ENCODE data around the gene LAYN. TPM values are rescaled to one million over a fixed set of nuclear protein-coding genes. Genes with fewer than 3 reads are reported as not detected.
A peak's percentile ranks its signal among the peaks of the same experiment; 100 is the strongest.

LAYN gene
- total and polyA plus RNA-seq, 2 experiments from 2014 or later, result 118 to 121 TPM

- Histone ChIP-seq H3K9ac (peak overlapping the region; percentile 39), H4K20me1 (ENCODE audit: insufficient read depth) (no peaks in the 10 kb centered on the region), H3K4me2 (ENCODE audit: unreplicated experiment) (peak overlapping the region; percentile 76), H3K4me3 (peak overlapping the region; percentile 55), H3K9me2 (ENCODE audit: insufficient read depth) (no peaks in the 10 kb centered on the region), H3K36me3 (ENCODE audit: low read depth) (no peaks in the 10 kb centered on the region), H3K27me3 (replicated peaks; ENCODE audit: insufficient read depth) (no peaks in the 10 kb centered on the region), H3K79me2 (ENCODE audit: insufficient read depth) (no peaks in the 10 kb centered on the region), H3K4me1 (ENCODE audit: insufficient read depth) (peaks cover 39% of the 10 kb centered on the region), H3F3A (ENCODE audit: insufficient read depth) (no peaks in the 10 kb centered on the region; the same call in 1 of the 2 replicates), H3K27ac (no peak overlapping the region), H2AFZ (peak overlapping the region; percentile 46), H3K9me3 (ENCODE audit: low read depth) (no peaks in the 10 kb centered on the region)
- no peak for DNase-seq
- in situ Hi-C loops (cut with MboI), result loop anchor here (10.0 kb wide), 1 partner anchor 60 kb away; no protein-coding TSS in a partner anchor
- 11 to 19% methylated on average over 7 of the region's 7 CpGs for WGBS, 2 experiments (ENCODE audit: low coverage in 1 of 2, low lambda C conversion rate in 2 of 2, missing lambda C conversion rate in 2 of 2)
- TF ChIP-seq EZH2 (IDR thresholded peaks at IDR 0.05; ENCODE audit: insufficient read depth, poor library complexity, severe bottlenecking) (no peak), EZH2phosphoT487 (IDR thresholded peaks at IDR 0.05; ENCODE audit: insufficient read depth, low read depth) (no peak)
These were observed 34.1 kb downstream of the LAYN start for GRCh38 chr11:111574373-111575225.

GRCh38 chr11:111575740-111576139 is 35.2 kb downstream of the LAYN start:
- no peak overlapping the region for H2AFZ ChIP-seq
- WGBS, 2 experiments (ENCODE audit: low coverage in 1 of 2, low lambda C conversion rate in 2 of 2, missing lambda C conversion rate in 2 of 2), result 93 to 99% methylated on average over 6 of the region's 6 CpGs
- no peaks in the 10 kb centered on the region for H3K9me3 ChIP-seq (ENCODE audit: low read depth)
- peaks cover 32% of the 10 kb centered on the region for H3K4me1 ChIP-seq (ENCODE audit: insufficient read depth)
- H3K4me2 ChIP-seq (ENCODE audit: unreplicated experiment), result no peak overlapping the region
- no peak overlapping the region for H3K27ac ChIP-seq
- DNase-seq, result no peak
- H3K79me2 ChIP-seq (ENCODE audit: insufficient read depth), result no peaks in the 10 kb centered on the region
- H3K9ac ChIP-seq, result no peak overlapping the region
- H3K4me3 ChIP-seq, result no peak overlapping the region
- no peaks in the 10 kb centered on the region for H3K36me3 ChIP-seq (ENCODE audit: low read depth)
- TF ChIP-seq EZH2 (IDR thresholded peaks at IDR 0.05; ENCODE audit: insufficient read depth, poor library complexity, severe bottlenecking), result no peak
- no peak for TF ChIP-seq EZH2phosphoT487 (IDR thresholded peaks at IDR 0.05; ENCODE audit: insufficient read depth, low read depth)
- no peaks in the 10 kb centered on the region for H4K20me1 ChIP-seq (ENCODE audit: insufficient read depth)
- in situ Hi-C loops (cut with MboI), result loop anchor here (10.0 kb wide), 1 partner anchor 59 kb away; no protein-coding TSS in a partner anchor
- H3K27me3 ChIP-seq (replicated peaks; ENCODE audit: insufficient read depth), result no peaks in the 10 kb centered on the region
- H3F3A ChIP-seq (ENCODE audit: insufficient read depth), result no peaks in the 10 kb centered on the region
- H3K9me2 ChIP-seq (ENCODE audit: insufficient read depth), result no peaks in the 10 kb centered on the region

GRCh38 chr11:111577821-111578220 is 37.3 kb downstream of the LAYN start:
- no peak overlapping the region for H3K4me3 ChIP-seq
- H3K27me3 ChIP-seq (replicated peaks; ENCODE audit: insufficient read depth), result no peaks in the 10 kb centered on the region
- DNase-seq, result no peak
- no peak overlapping the region for H3K9ac ChIP-seq
- WGBS, 2 experiments (ENCODE audit: low coverage in 1 of 2, low lambda C conversion rate in 2 of 2, missing lambda C conversion rate in 2 of 2), result 88 to 92% methylated on average over 4 of the region's 4 CpGs
- H3K4me2 ChIP-seq (ENCODE audit: unreplicated experiment), result no peak overlapping the region
- TF ChIP-seq EZH2phosphoT487 (IDR thresholded peaks at IDR 0.05; ENCODE audit: insufficient read depth, low read depth) (no peak), EZH2 (IDR thresholded peaks at IDR 0.05; ENCODE audit: insufficient read depth, poor library complexity, severe bottlenecking) (no peak)
- in situ Hi-C loops (cut with MboI), result loop anchor here (10.0 kb wide), 1 partner anchor 57 kb away; no protein-coding TSS in a partner anchor
- no peak overlapping the region for H2AFZ ChIP-seq
- H3K9me2 ChIP-seq (ENCODE audit: insufficient read depth), result no peaks in the 10 kb centered on the region
- H3K27ac ChIP-seq, result no peak overlapping the region
- no peaks in the 10 kb centered on the region for H3K36me3 ChIP-seq (ENCODE audit: low read depth)
- no peaks in the 10 kb centered on the region for H3K79me2 ChIP-seq (ENCODE audit: insufficient read depth)
- H4K20me1 ChIP-seq (ENCODE audit: insufficient read depth), result no peaks in the 10 kb centered on the region
- H3K9me3 ChIP-seq (ENCODE audit: low read depth), result no peaks in the 10 kb centered on the region
- no peaks in the 10 kb centered on the region for H3F3A ChIP-seq (ENCODE audit: insufficient read depth)
- peaks cover 19% of the 10 kb centered on the region for H3K4me1 ChIP-seq (ENCODE audit: insufficient read depth)

- H3K79me2 ChIP-seq (ENCODE audit: insufficient read depth), result no peaks in the 10 kb centered on the region
- TF ChIP-seq EZH2phosphoT487 (IDR thresholded peaks at IDR 0.05; ENCODE audit: insufficient read depth, low read depth) (no peak), EZH2 (IDR thresholded peaks at IDR 0.05; ENCODE audit: insufficient read depth, poor library complexity, severe bottlenecking) (no peak)
- no peaks in the 10 kb centered on the region for H3K36me3 ChIP-seq (ENCODE audit: low read depth)
- no peak overlapping the region for H2AFZ ChIP-seq
- WGBS, 2 experiments (ENCODE audit: low coverage in 1 of 2, low lambda C conversion rate in 2 of 2, missing lambda C conversion rate in 2 of 2), result 90 to 100% methylated on average over 1 of the region's 1 CpG
- H3K4me2 ChIP-seq (ENCODE audit: unreplicated experiment), result no peak overlapping the region
- H3K9me2 ChIP-seq (ENCODE audit: insufficient read depth), result no peaks in the 10 kb centered on the region
- H3K9me3 ChIP-seq (ENCODE audit: low read depth), result no peaks in the 10 kb centered on the region
- no peak overlapping the region for H3K4me3 ChIP-seq
- DNase-seq, result no peak
- no peak overlapping the region for H3K27ac ChIP-seq
- peaks cover 5% of the 10 kb centered on the region; the same call in 1 of the 2 replicates for H3F3A ChIP-seq (ENCODE audit: insufficient read depth)
- peaks cover 11% of the 10 kb centered on the region for H3K4me1 ChIP-seq (ENCODE audit: insufficient read depth)
- H4K20me1 ChIP-seq (ENCODE audit: insufficient read depth), result no peaks in the 10 kb centered on the region
- H3K27me3 ChIP-seq (replicated peaks; ENCODE audit: insufficient read depth), result no peaks in the 10 kb centered on the region
- H3K9ac ChIP-seq, result no peak overlapping the region
- in situ Hi-C loops (cut with MboI), result no loop called here
These were observed 40.8 kb downstream of the LAYN start for GRCh38 chr11:111581341-111581740.
